Panc1 (cell line): ENCODE data around the gene SENP1.

Source experiments
- CTCF ChIP-seq: fragments of 450-650 bp; IDR thresholded peaks from 2 replicates; pipeline ENCODE4 v1.5.1; 2017; ENCODE audit warnings: mild to moderate bottlenecking
- POLR2AphosphoS5 ChIP-seq: IDR thresholded peaks from 2 replicates; pipeline ENCODE4 v1.6.1; 2012; ENCODE audit warnings: mild to moderate bottlenecking, low read depth, low read length, moderate library complexity
- SIN3A ChIP-seq: IDR thresholded peaks from 2 replicates; pipeline ENCODE4 v1.6.1; 2012; ENCODE audit warnings: low read depth, mild to moderate bottlenecking, low read length, moderate library complexity, borderline replicate concordance; ENCODE audit not compliant: insufficient read depth
- TCF7L2 ChIP-seq: IDR thresholded peaks from 2 replicates; pipeline ENCODE4 v1.6.1; 2011; ENCODE audit warnings: mild to moderate bottlenecking, low read depth, low read length, inconsistent platforms

DNA sequence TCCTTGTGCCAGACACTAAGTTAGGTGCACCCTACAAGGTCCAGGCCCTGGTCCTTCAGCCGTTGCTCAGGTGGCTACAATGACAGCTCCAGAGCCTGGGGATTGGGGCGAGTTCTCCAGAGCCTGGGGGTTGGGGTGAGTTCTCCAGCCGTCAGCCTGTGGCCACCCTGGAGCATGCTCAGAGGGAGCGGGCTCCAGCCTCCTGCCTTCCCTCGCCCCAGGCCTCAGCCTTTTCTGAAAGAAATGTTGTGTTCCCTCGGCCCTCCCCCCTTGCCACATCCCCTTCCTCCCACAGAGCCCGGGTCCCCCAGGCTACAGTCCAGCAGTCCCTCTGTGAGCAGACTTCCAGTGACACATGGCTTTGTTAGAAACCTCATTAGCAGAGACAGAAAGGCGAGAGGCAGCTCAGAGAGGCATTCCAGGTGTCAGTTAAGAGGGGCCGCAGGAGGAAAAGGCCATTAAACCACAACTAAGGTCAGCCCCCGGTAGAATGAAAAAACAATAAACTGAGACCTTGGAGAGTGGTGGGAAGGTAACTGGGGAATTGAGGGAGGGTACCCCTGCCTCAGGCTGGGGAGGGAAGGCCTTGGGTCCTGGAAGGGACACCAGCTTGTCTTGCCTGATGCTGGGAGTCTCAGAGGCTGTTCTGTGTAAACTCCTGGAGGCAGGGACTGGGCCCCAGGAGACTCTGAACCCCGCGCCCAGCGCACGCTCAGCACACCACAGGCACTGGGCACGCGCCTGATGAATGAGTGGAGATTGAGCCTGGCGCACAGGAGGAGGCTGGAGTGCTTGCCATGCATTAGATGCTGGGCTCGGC, 78.5 kb downstream of the SENP1 start:
- TF ChIP-seq CTCF = no peak
- no peak for TF ChIP-seq POLR2AphosphoS5
- no peak for TF ChIP-seq TCF7L2
- no peak for TF ChIP-seq SIN3A
